NCI-H1417 (cell line): ENCODE measurements around the gene STAG3.
"Not testable (repeated sequence)": the region's sequence is repeated elsewhere in the genome, so short reads cannot be mapped to it uniquely, and the experiment has no call there.

ENCODE experiments used
- DNase-seq, 3 experiments: peaks; one replicate each; lab custom pipeline; 2025; lab: John Stamatoyannopoulos, UW

STAG3 gene

DNA sequence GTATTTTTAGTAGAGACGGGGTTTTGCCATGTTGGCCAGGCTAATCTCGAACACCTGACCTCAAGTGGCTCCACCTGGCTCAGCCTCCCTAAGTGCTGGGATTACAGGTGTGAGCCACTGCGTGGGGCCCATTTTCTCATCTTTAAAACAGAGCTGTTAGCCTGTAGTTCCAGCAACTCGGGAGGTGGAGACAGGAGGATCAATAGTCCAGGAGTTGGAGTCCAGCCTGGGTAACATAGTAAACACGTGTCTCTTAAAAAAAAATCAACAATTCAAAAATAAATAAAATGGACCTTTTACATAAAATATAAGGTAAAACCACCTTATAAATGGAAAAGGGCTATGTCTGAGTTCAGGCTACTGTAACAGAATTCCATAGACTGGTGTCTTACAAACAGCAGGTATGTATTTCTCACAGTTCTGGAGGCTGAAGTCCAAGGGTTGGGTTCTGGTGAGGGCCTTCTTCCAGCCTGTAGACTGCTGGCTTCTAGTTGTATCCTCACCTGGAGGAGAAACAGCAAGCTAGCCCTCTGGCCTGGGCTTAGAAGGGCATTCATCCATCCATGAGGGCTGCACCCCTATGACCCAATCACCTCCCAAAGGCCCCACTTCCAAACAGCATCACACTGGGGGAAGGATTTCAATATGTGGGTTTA lies 35.0 kb downstream of the STAG3 start:
- DNase-seq = no peak

DNA sequence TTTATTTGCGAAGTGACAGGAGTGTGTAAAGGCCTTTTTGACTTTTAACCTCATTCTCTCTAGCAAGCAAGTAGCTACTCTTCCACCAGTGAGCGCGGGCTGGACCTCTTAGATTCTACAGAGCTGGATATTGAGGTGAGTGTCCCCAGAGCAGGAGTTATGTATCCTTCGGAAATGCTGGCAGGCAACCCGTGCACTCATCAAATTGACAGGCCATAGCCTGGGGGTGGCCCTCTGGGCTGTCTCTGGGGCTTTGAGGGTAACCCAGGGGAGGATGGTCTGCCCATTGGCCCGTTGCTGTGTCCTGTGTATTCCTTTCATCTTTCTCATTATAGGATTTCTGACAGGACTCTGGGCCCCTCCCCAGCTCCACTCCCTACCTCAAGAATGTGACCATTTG lies 36.0 kb downstream of the STAG3 start:
- no peak for DNase-seq

DNA sequence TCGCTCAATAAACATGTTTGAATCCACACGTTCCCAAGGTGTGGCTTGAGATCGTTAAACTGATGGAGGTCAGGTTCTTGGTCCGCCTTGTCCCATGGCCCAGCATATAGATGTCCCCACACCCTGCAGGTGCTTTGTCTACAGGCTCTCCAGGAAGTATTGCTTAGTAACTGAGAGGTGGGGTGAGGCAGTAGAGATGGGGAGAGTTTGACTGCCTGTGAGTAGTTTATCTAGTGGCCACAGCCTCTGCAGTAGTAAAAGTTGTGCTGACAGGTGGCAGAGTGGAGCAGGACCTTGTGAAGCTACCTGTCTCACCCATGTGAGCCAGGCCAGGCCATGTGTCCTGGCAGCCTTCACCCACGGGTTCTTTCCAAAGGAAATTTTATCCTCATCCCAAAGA lies 36.6 kb downstream of the STAG3 start:
- DNase-seq = not testable (repeated sequence)

DNA sequence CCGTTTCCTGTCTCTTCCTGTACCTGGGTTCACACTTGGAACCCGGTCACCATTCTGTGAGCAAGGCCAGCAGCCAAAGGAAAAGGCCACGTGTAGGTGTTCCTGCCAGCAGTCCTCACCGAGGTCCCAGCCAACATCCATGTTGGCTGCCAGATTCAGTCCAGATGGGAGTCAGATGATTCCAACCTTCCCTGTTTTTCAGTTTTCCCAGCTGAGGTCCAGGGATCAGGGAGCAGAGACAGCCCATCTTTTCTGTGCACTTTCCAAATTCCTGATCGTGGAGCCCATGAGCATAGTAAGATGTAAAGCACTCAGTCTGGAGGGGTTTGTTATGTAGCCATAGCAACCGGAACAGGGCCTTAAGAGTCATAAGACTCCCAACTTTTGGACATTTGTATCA lies 38.2 kb downstream of the STAG3 start:
- DNase-seq = no peak

DNA sequence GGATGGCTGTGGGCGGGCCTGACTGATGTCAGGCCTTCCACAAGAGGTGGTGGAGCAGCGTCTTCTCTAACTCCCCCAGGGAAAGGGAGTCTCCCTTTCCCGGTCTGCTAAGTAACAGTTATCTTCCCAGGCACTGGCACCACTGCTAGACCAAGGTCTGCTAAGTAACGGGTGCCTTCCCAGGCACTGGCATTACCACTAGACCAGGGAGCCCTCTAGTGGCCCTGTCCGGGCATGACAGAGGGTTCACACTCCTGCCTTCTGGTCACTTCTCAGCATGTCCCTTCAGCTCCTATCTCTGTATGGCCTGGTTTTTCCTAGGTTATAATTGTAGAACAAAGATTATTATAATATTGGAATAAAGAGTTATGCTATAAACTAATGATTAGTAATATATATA lies 40.2 kb downstream of the STAG3 start:
- DNase-seq = peak; percentile 51 to 74 (median 57)

DNA sequence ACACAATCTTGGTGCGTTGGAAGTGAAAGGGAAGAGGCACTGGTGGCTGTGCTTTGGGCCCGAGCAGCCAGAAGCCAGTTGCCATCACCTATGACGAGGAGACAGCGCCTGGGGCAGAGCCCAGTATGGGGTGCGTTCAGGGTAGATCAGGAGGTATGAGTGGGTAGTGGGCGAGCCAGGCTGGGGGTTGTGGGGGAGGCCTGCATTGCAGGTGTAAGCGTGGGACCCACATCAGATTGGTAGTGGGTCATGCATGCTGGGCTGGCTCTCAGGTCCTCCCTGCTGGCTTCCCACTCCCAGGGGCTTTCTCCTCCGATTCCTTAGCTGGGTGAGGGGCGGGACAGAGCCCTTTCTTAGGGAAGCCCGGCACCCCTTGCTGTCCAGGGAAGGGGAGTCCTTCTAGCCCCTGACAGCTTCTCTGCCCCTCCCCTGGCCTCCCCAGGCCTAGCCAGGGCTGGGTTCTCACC lies 41.6 kb downstream of the STAG3 start:
- no peak for DNase-seq

DNA sequence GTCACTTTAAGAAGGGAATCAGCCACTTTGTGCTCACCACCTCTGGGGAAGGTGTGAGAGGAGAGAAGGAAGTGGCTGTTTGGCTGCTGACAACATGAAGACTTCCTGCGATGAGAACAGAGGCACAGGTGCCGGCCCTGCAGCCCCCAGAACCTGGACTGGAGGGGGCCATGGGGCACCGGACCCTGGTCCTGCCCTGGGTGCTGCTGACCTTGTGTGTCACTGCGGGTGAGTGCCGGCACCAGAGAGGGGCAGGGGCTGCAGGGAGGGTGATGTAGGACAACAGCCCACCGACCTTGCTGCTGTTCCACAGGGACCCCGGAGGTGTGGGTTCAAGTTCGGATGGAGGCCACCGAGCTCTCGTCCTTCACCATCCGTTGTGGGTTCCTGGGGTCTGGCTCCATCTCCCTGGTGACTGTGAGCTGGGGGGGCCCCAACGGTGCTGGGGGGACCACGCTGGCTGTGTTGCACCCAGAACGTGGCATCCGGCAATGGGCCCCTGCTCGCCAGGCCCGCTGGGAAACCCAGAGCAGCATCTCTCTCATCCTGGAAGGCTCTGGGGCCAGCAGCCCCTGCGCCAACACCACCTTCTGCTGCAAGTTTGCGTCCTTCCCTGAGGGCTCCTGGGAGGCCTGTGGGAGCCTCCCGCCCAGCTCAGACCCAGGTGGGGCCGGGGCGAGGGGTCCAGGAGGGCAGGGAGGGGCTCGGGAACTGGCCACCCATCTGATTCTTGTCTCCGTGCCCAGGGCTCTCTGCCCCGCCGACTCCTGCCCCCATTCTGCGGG lies 42.3 kb downstream of the STAG3 start, which contains the start of gene PVRIG:
PVRIG (plus strand) TSS at position 149 of the 785 bp plus-strand sequence; CDS start at position 171, 22 bp downstream.
- DNase-seq = not testable (repeated sequence)

DNA sequence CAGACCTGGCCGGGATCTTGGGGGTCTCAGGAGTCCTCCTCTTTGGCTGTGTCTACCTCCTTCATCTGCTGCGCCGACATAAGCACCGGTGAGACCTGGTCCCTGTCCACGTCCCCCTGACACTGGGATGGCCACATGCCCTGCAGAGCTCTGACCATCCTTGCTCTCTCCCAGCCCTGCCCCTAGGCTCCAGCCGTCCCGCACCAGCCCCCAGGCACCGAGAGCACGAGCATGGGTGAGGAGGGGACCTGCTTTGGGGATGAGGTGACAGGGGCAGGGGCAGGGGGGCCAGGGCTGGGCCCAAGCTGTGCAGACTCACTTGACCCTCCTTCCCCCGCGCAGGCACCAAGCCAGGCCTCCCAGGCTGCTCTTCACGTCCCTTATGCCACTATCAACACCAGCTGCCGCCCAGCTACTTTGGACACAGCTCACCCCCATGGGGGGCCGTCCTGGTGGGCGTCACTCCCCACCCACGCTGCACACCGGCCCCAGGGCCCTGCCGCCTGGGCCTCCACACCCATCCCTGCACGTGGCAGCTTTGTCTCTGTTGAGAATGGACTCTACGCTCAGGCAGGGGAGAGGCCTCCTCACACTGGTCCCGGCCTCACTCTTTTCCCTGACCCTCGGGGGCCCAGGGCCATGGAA lies 43.0 kb downstream of the STAG3 start:
- no peak for DNase-seq

DNA sequence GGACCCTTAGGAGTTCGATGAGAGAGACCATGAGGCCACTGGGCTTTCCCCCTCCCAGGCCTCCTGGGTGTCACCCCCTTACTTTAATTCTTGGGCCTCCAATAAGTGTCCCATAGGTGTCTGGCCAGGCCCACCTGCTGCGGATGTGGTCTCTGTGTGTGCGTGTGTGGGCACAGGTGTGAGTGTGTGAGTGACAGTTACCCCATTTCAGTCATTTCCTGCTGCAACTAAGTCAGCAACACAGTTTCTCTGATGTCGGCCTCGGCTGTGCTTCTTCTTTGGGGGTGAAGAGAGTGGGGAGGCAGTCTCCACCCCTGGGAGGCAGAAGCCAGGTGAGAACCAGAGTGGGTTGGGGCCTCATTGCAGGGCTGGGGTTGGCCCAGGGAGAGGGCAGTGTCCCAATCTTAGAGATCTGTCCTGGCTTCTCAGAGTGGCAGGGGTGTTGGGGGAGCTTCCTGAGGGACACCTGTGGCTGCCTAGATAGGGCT lies 43.6 kb downstream of the STAG3 start:
- no peak for DNase-seq

DNA sequence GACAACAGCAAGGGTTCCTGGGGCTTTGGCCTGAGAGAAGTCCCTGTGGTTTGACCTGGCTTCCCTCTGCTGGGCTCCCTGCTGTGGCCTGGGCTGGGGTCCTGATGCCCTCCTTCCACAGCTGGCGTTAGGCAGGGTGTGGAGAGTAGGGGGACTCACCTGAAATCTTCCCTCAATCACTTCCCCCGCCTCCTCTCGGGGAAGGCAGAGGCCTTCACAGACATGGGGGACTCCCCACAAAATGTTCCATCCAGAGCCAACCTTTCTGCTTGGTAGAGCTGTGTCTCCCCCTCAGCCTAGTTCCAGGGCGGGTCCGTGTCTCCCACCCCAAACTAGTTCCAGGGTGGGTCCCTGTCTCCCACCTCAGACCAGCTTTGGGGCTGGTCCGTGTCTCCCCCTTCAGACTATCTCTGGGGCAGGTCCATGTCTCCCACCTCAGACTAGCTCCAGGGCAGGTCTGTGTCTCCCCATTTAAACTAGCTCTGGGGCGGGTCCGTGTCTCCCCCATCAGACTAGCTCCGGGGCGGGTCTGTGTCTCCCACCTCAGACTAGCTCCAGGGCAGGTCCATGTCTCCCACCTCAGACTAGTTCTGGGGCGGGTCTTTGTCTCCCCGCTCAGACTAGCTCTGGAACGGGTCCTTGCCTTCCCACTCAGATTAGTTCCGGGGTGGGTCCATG lies 44.2 kb downstream of the STAG3 start:
- no peak for DNase-seq

DNA sequence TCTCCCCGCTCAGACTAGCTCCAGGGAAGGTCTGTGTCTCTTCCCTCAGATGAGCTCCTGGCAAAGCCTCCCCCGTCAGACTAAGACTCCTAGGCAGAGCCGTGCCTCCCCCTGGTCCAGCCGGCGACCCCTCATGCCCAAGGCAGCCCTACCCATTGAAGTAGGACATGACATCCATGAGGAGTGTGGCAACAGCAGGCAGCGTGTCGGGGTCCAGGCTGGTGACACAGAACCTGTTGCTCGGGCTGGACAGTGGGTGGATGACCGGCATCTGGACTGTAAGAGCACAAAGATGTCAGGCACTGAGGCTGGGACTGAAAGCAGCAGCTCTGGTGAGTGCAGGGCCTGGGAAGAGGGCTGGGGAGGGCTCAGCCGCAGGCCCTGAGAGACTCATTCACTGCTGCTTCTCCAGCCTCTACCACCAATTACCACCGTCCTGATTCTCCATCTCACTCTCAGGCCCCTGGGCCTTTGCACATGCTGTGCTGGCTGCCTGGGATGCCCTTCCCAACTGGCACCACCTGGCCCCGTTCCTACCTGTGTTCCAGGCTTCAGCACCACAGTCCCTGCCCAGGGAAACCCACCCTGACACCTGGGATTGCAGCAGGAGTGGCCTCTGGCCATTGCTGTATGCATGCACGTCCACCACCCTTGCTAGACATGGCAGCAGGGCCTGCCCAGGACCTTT lies 44.9 kb downstream of the STAG3 start:
- no peak for DNase-seq

DNA sequence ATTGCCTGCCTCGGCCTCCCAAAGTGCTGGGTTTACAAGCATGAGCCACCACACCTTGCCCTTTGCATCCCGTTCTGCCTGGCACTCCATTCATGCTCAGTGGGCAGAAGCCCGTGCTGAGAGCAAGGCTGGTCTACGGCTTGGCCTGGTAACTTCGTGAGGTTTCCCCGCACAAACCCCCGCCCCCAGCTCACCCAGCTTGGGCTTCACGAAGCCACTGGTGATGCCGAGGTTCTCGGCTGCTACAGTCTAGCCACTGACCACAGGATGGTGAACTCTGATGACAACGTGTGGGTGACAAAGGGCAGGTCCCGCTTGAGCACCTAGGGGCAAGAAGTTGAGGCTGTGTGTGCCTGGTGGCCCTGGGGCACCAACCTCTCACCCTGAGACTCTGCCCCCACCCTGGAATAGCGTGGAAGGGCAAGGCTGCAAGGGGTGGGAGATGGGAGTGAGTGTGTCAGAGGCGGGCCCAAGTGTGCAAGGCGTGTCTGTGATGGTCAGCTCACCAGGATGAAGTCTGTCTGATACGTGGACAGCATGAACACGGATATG lies 45.7 kb downstream of the STAG3 start:
- DNase-seq = not testable (repeated sequence)

DNA sequence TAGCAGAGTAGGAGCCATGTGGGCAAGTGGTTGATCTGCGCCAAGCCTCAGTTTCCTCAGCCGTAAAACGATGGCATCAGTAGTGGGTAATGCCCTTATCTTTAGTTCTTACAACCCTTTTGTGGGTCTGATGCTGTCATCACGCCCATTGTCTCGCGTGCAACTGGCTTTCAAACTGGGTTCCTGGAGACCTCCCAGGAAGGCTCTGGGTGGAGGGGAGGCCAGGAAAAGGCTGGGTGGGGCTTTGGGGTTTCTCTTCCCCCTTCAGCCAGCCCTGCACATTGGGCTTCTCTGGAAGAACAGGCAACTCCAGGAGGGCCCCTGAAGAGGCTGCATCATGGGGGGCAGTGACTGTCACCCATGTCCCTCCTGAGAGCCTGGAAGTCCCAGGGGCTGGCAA lies 47.2 kb downstream of the STAG3 start:
- not testable (repeated sequence) for DNase-seq

DNA sequence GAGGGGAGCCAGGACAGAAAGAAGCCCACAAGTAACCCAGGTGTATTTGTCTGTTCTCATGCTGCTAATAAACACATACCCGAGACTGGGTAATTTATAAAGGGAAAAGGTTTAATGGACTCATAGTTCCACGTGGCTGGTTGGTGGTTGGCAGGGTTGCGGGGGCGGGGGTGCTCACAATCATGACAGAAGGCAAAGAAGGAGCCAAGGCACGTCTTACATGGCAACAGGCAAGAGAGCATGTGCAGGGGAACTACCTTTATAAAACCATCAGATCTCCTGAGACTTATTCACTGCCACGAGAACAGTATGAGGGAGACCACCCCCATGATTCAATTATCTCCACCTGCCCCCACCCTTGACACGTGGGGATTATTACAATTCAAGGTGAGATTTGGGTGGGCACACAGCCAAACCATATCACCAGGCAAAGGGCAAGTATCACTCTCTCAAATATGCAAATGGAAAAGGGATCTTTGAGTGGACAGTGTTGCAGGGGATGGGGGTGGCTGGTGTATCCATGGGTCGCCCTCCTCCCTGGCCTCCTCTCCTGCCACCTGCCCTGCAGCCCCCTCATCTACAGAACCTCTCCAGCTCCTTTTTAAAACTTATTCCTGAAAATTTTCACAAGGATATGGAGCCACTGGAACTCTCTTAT lies 57.1 kb downstream of the STAG3 start:
- not testable (repeated sequence) for DNase-seq

DNA sequence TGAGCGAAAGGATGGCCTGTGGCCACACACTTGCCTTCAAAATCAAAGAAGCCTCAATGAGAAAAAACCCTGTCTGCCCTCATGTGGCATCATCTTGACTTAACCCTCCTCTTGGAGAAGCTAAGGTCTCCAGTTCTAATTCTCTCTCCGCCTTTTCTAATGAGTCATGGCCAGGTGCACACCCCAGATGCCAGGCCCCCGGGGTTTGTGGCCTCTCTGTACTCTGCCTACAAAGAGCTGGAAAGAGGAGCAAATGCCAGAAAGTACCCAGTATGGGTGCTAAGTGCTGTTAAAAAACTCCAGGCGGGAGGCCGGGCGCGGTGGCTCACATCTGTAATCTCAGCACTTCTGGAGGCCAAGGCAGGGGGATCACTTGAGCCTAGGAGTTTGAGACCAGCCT lies 62.3 kb downstream of the STAG3 start:
- DNase-seq = not testable (repeated sequence)

DNA sequence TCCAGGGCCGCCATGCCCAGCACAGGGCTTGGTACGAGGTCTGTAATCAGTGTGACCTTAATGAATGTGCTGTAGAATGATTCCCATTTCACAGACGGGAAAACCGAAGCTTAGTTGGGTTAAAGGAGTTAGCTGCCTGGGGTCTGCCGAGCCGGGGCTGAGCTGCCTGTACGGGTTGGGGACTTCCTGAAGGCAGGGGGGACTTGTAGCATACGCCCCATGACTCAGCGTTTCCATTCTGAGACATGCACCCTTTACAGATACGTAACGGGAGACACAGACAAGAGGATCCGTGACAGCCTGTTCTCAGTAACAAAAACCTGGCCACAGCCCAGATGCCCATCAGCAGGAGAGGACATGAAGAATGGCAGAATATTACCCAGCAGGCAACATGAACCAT lies 65.7 kb downstream of the STAG3 start:
- not testable (repeated sequence) for DNase-seq

DNA sequence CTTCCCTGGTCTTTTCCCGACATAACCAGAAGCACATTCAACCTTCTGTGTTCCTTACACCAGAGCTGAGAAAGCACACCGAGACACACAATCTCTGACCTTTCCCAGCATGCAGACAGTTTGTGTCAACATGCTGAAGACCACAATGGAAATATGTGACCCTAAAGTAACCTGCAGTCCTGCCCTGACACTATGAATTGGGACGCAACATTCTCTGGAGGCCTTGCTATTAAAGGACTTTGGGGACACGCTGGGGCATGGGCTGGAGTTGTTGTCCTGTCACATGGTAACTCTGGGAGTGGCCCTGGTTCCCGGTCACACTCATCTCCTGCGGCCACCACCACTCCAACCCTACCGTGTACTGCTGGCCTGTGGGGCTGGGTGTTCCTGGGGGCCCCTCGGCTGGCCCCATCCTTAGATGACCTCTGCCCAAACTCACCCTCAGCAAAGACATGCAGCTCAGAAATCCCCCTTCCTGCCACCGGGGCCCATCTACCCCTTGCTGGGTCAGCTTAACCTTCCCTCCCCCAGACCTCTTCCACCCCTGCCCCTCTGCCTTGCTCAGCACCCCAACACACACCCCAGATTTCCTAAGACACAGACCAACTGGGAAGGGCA lies 67.4 kb downstream of the STAG3 start:
- not testable (repeated sequence) for DNase-seq

DNA sequence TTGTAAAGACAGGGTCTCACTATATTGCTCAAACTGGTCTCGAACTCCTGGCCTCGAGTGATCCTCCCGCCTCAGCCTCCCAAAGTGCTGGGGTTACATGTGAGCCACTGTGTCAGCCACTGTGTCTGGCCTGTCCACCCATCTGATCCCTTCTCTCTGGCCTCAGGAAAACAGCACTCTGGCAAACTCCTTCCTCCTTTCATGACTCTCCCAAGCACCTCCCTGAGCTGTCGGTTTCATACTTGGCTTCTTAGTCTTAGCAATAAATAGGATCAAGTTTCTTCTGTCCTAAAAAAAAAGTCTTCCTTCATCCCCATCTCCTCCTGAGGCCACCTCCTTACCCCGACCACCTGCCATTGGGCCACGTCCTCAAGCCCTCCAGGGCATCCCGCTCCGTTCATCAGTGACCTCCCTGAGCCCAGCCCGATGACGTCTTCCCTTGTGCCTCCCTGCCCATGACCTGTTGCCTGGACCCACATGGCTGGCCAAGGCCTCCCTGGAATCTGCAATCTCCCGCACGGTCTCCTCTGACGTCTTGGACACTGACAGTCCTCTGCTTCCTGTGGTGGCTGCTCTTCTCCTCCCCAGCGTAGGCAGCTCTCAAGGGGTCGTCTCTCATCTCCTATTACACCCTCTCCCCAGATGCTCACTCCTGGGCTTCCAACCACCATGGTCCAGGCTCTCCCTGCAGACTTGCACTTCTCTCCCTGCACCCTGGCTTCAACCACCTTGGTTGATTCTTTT lies 68.6 kb downstream of the STAG3 start:
- not testable (repeated sequence) for DNase-seq

DNA sequence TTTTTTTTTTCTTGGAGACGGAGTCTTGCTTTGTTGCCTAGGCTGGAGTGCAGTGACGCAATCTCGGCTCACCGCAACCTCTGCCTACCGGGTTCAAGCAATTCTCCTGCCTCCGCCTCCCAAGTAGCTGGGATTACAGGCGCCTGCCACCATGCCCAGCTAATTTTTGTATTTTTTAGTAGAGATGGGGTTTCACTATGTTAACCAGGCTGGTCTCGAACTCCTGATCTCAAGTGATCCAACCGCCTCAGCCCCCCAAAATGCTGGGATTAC lies 69.1 kb downstream of the STAG3 start:
- not testable (repeated sequence) for DNase-seq
